SU-DHL-6 (cell line): ENCODE measurements around the gene RDH14.

Experiments used
- H2AFZ ChIP-seq: fragments of 200-600 bp; sonication (generic); 2 replicates; pipeline ENCODE4 v1.6.1; 2014; ENCODE audit warnings: low read depth, mild to moderate bottlenecking, moderate library complexity, mixed read lengths, antibody characterized with exemption, low read length; ENCODE audit not compliant: severe bottlenecking
- H3F3A ChIP-seq: fragments of 200-600 bp; shearing (Covaris generic); 2 replicates; pipeline ENCODE4 v1.6.0; 2016; ENCODE audit warnings: antibody characterized with exemption, mild to moderate bottlenecking; ENCODE audit not compliant: insufficient read depth
- H3K27ac ChIP-seq: fragments of 200-600 bp; sonication (generic); 2 replicates; pipeline ENCODE4 v1.5.1; 2016; ENCODE audit warnings: low read depth, mild to moderate bottlenecking, low read length, moderate library complexity, mixed read lengths
- H3K27me3 ChIP-seq: fragments of 200-600 bp; sonication (generic), shearing (Covaris generic); 2 replicates; pipeline ENCODE4 v1.6.0; 2014; ENCODE audit warnings: mild to moderate bottlenecking, low read length
- H3K36me3 ChIP-seq: fragments of 200-600 bp; sonication (generic); 2 replicates; pipeline ENCODE4 v1.6.1; 2014; ENCODE audit warnings: mild to moderate bottlenecking, low read length, mixed read lengths
- H3K4me2 ChIP-seq: fragments of 300-600, 200-600 bp; shearing (Covaris generic), sonication (generic); 2 replicates; pipeline ENCODE4 v1.6.0; 2014; ENCODE audit warnings: low read length, low read depth, mild to moderate bottlenecking; ENCODE audit not compliant: poor library complexity, severe bottlenecking
- H3K4me3 ChIP-seq: fragments of 200-600 bp; sonication (generic); 2 replicates; pipeline ENCODE4 v1.5.1; 2014; ENCODE audit warnings: antibody characterized with exemption, low read length, mild to moderate bottlenecking, mixed read lengths; ENCODE audit not compliant: insufficient read depth, poor library complexity, severe bottlenecking
- H3K79me2 ChIP-seq: fragments of 200-600 bp; sonication (generic); 2 replicates; pipeline ENCODE4 v1.6.1; 2014; ENCODE audit warnings: mild to moderate bottlenecking, low read length, moderate library complexity; ENCODE audit not compliant: insufficient read depth
- H3K9ac ChIP-seq: fragments of 200-600 bp; sonication (generic); 2 replicates; pipeline ENCODE4 v1.7.0; 2014; ENCODE audit warnings: mild to moderate bottlenecking, low read length
- H3K9me2 ChIP-seq: fragments of 200-600 bp; sonication (generic); replicated peaks from 2 replicates; pipeline ENCODE4 v1.6.1; 2014; ENCODE audit warnings: low read length; ENCODE audit not compliant: insufficient read depth
- H3K9me3 ChIP-seq: fragments of 200-600 bp; sonication (generic); 2 replicates; pipeline ENCODE4 v1.6.1; 2014; ENCODE audit warnings: low read length, mixed read lengths; ENCODE audit not compliant: insufficient read depth
- H4K20me1 ChIP-seq: fragments of 200-600 bp; sonication (generic); 2 replicates; pipeline ENCODE4 v1.6.1; 2014; ENCODE audit warnings: low read depth, mild to moderate bottlenecking, antibody characterized with exemption, low read length, moderate library complexity, mixed read lengths
- EZH2phosphoT487 ChIP-seq: fragments of 200-600 bp; sonication (generic), shearing (Covaris generic); conservative IDR thresholded peaks from 2 replicates; pipeline ENCODE4 v1.6.1; 2018; ENCODE audit warnings: mild to moderate bottlenecking, antibody characterized with exemption, low read length, moderate library complexity, mixed read lengths
- TF ChIP-seq, protein P1 (sequence below): fragments of 200-600 bp; sonication (generic); IDR thresholded peaks from one replicate; pipeline ENCODE4 v1.5.1; 2017; ENCODE audit warnings: antibody characterized with exemption, mild to moderate bottlenecking, low read length, moderate library complexity; ENCODE audit not compliant: insufficient read depth, poor library complexity, severe bottlenecking

The RDH14 gene

DNA sequence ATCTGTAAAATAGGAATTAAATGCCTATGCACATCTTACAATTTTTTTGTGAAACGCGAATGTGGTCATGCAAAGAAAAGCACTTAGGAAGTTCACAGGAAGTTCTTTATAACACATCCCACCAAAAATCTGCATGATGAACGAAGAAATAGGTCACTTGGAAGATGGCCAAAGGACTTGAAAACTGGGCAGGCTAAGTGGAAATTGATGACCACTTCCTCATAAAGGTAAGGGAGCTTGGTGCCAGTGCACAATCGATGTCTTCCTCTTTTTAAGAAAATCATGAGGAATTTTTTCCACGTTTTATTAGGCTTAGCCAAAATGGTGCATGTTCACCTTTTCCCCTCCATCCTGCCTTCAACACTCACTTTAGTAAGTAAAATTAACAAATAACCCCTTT lies 37.2 kb upstream of the RDH14 start:
- no peak overlapping the region for H3K9ac ChIP-seq
- H3F3A ChIP-seq = no peaks in the 10 kb centered on the region
- H3K4me3 ChIP-seq = no peak overlapping the region

DNA sequence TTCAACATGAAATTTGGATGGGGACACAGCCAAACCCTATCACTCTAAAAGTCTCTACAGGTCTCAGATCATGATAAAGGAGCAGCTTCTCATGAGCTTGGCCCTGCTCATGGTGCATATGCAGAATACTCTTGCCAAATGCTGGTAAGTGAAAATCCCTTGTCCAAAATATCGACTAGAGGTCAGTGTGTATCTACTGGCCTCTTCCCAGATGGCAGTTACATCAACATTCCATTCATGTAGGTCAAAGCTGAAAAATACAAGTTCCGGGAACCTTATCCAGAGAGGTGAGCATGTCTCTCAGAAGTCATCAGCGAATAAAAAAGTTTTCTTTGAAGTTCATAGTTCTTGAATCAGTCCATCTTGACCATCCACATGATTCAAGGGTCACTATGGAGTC lies 36.5 kb upstream of the RDH14 start:
- Histone ChIP-seq H2AFZ (no peak overlapping the region), H3K27ac (no peak overlapping the region), H3K27me3 (no peaks in the 10 kb centered on the region), H3K4me3 (no peak overlapping the region), H3K9me3 (no peaks in the 10 kb centered on the region), H3K36me3 (no peaks in the 10 kb centered on the region), H3K4me2 (no peak overlapping the region), H3K79me2 (no peaks in the 10 kb centered on the region), H3K9ac (no peak overlapping the region), H3F3A (no peaks in the 10 kb centered on the region), H4K20me1 (no peaks in the 10 kb centered on the region), H3K9me2 (no peaks in the 10 kb centered on the region)
- TF ChIP-seq, protein P1, sequence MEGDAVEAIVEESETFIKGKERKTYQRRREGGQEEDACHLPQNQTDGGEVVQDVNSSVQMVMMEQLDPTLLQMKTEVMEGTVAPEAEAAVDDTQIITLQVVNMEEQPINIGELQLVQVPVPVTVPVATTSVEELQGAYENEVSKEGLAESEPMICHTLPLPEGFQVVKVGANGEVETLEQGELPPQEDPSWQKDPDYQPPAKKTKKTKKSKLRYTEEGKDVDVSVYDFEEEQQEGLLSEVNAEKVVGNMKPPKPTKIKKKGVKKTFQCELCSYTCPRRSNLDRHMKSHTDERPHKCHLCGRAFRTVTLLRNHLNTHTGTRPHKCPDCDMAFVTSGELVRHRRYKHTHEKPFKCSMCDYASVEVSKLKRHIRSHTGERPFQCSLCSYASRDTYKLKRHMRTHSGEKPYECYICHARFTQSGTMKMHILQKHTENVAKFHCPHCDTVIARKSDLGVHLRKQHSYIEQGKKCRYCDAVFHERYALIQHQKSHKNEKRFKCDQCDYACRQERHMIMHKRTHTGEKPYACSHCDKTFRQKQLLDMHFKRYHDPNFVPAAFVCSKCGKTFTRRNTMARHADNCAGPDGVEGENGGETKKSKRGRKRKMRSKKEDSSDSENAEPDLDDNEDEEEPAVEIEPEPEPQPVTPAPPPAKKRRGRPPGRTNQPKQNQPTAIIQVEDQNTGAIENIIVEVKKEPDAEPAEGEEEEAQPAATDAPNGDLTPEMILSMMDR = no peak
- TF ChIP-seq EZH2phosphoT487 = no peak

More for the DNA sequence above, 37.2 kb upstream of the RDH14 start:
- TF ChIP-seq EZH2phosphoT487 = no peak
- H3K9me3 ChIP-seq = no peaks in the 10 kb centered on the region
- H4K20me1 ChIP-seq = no peaks in the 10 kb centered on the region
- H3K79me2 ChIP-seq = no peaks in the 10 kb centered on the region
- H3K4me2 ChIP-seq = no peak overlapping the region
- no peaks in the 10 kb centered on the region for H3K9me2 ChIP-seq
- no peak overlapping the region for H3K27ac ChIP-seq
- no peaks in the 10 kb centered on the region for H3K36me3 ChIP-seq
- H2AFZ ChIP-seq = no peak overlapping the region
- no peaks in the 10 kb centered on the region for H3K27me3 ChIP-seq

DNA sequence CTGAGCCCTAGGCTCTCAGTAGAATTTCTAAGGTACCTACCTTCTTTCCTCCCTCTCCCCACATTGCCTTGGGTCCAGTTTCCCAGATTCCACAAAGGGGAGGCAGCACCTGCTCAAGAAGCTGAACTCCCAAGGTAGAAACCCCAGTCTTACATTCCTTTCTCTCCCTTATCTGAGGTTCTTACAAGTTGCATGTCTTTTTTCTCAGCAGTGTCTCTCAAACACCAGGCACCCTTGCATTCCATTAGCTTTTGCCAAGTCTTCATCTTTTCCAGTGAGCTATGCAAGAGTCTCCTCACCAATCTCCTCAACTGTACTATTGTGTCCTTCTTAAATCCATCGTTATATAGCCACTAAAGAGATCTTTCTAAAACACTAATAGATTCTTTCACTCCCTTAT lies 33.0 kb upstream of the RDH14 start:
- Histone ChIP-seq H3K4me2 (no peak overlapping the region), H2AFZ (no peak overlapping the region), H3K4me3 (no peak overlapping the region), H4K20me1 (no peaks in the 10 kb centered on the region), H3K27me3 (no peaks in the 10 kb centered on the region), H3K79me2 (no peaks in the 10 kb centered on the region), H3K36me3 (no peaks in the 10 kb centered on the region), H3K9me3 (no peaks in the 10 kb centered on the region), H3K27ac (no peak overlapping the region), H3F3A (no peaks in the 10 kb centered on the region), H3K9me2 (no peaks in the 10 kb centered on the region), H3K9ac (no peak overlapping the region)
- TF ChIP-seq, protein P1 = no peak
- no peak for TF ChIP-seq EZH2phosphoT487

DNA sequence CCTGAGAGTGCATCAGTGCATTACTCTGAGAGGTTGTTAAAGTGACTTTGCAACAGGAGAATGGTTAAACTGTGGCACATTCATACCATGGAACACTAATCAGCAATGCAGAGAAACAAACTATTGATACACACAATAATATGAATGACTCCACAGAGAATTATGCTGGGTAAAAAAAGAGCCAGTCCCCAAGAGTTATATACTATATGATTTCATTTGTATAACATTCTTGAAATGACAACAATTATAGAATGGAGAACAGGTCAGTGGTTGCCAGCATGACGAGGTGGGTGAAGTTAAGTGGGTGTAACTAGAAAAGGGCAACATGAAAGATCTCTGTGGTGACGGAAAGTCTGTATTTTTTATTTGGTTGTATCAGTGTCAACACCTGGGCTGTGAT lies 31.9 kb upstream of the RDH14 start:
- no peak overlapping the region for H3K27ac ChIP-seq
- no peak overlapping the region for H3K4me2 ChIP-seq
- TF ChIP-seq, protein P1 = no peak
- no peak for TF ChIP-seq EZH2phosphoT487
- no peaks in the 10 kb centered on the region for H3K27me3 ChIP-seq
- H3K9ac ChIP-seq = no peak overlapping the region
- H3K79me2 ChIP-seq = no peaks in the 10 kb centered on the region
- no peaks in the 10 kb centered on the region for H4K20me1 ChIP-seq
- H3K4me3 ChIP-seq = no peak overlapping the region
- no peak overlapping the region for H2AFZ ChIP-seq
- H3K36me3 ChIP-seq = no peaks in the 10 kb centered on the region
- no peaks in the 10 kb centered on the region; the same call in 1 of the 2 replicates for H3K9me2 ChIP-seq
- no peaks in the 10 kb centered on the region for H3K9me3 ChIP-seq
- H3F3A ChIP-seq = no peaks in the 10 kb centered on the region
